Anterior cingulate cortex (tissue), 58 donors: ENCODE results near the gene NDUFA13.

ENCODE experiments used
- DNase-seq, 58 donors: peaks; one replicate each; lab custom pipeline; 2025; lab: John Stamatoyannopoulos, UW

Gene NDUFA13

DNA sequence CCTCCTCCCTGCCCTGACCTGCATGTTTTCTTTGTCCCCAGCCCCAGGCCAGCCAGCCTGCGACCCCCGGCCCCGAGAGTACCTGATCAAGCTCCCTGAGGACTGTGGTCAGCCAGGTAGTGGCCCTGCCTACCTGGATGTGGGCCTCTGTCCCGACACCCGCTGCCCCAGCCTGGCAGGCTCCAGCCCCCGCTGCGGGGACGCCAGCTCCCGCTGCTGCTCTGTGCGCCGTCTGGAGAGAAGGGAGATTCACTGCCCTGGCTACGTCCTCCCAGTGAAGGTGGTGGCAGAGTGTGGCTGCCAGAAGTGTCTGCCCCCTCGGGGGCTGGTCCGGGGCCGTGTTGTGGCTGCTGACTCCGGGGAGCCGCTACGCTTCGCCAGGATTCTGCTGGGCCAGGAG lies 27.6 kb downstream of the NDUFA13 start:
- no peak for DNase-seq

DNA sequence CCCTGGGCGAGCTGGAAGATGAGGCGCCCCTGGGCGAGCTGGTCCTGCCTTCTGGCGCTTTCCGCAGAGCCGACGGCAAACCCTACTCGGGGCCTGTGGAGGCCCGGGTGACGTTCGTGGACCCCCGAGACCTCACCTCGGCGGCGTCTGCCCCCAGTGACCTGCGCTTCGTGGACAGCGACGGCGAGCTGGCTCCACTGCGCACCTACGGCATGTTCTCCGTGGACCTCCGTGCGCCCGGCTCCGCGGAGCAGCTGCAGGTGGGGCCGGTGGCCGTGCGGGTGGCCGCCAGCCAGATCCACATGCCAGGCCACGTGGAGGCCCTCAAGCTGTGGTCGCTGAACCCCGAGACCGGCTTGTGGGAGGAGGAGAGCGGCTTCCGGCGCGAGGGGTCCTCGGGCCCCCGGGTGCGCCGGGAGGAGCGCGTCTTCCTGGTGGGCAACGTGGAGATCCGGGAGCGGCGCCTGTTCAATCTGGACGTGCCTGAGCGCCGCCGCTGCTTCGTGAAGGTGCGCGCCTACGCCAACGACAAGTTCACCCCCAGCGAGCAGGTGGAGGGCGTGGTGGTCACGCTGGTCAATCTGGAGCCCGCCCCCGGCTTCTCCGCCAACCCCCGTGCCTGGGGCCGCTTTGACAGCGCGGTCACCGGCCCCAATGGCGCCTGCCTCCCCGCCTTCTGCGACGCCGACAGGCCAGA lies 28.4 kb downstream of the NDUFA13 start:
- DNase-seq, result no peak

DNA sequence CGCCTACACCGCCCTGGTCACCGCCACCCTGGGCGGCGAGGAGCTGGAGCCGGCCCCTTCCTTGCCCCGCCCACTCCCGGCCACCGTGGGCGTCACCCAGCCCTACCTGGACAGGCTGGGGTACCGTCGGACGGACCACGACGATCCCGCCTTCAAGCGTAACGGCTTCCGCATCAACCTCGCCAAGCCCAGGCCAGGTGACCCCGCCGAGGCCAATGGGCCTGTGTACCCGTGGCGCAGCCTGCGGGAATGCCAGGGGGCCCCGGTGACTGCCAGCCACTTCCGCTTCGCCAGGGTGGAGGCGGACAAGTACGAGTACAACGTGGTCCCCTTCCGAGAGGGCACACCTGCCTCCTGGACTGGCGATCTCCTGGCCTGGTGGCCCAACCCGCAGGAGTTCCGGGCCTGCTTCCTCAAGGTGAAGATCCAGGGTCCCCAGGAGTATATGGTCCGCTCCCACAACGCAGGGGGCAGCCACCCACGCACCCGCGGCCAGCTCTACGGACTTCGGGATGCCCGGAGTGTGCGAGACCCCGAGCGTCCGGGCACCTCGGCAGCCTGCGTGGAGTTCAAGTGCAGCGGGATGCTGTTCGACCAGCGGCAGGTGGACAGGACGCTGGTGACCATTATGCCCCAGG lies 29.0 kb downstream of the NDUFA13 start:
- DNase-seq, result no peak

DNA sequence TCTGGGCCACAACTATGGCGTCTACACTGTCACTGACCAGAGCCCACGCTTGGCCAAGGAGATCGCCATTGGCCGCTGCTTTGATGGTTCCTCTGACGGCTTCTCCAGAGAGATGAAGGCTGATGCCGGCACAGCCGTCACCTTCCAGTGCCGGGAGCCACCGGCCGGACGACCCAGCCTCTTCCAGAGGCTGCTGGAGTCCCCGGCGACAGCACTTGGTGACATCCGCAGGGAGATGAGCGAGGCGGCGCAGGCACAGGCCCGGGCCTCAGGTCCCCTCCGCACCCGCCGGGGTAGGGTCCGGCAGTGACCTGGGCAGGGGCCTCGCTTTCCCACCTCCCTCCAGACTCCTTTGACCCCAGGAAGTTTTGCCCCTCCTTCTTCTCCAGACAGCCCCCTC lies 29.7 kb downstream of the NDUFA13 start:
- no peak for DNase-seq

DNA sequence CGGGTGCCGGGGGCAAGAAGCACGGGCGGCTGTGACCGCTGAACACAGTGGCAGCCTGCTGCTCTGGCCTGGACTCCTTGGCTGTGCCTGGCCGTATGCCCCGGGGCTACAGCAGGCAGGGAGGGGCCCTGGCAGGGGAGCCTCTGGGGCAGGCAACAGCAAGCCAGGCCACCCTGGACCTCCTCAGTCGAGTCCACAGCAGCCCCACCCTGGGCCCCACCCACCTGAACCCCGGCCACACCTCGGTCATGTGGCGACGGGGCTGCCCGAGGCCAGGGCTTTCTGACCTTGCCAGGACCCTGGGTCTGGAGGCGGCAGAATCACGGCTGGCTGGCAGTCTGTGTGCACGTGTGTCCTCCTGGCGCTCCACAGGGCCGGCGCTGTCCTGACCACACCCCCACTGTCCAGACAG lies 30.7 kb downstream of the NDUFA13 start:
- DNase-seq, result no peak

DNA sequence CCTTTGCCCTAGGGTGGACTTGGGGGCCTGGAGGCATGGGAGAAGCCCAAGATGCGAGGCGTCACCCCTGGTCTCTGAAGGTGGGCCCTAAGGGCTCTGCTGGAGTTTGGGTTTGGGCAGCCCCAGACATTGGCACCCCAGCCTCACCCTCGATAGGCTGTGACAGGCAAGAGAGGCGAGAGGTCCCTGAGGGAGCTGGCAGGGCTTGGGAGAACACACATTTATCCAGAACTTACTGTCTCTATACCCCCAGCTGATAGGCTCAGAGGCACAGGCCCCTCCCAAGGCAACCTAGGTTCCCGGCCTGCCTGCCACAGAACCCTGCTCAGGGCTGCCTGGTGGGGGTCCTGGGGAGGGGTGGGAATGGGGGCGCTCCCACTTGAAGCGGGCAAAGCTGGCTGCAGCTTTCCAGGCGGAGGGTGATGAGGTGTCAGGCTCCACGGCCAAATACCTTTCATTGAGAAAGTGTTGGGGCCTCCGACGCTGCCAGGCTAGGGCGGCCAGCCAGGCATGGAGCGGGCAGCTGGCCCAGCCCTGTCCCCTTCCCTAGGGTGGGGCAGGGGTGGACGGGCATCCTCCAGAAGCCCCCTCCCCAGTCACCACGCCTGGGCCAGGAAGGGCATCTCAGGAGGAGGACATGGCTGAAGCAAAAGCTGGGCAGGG lies 31.8 kb downstream of the NDUFA13 start:
- no peak for DNase-seq

DNA sequence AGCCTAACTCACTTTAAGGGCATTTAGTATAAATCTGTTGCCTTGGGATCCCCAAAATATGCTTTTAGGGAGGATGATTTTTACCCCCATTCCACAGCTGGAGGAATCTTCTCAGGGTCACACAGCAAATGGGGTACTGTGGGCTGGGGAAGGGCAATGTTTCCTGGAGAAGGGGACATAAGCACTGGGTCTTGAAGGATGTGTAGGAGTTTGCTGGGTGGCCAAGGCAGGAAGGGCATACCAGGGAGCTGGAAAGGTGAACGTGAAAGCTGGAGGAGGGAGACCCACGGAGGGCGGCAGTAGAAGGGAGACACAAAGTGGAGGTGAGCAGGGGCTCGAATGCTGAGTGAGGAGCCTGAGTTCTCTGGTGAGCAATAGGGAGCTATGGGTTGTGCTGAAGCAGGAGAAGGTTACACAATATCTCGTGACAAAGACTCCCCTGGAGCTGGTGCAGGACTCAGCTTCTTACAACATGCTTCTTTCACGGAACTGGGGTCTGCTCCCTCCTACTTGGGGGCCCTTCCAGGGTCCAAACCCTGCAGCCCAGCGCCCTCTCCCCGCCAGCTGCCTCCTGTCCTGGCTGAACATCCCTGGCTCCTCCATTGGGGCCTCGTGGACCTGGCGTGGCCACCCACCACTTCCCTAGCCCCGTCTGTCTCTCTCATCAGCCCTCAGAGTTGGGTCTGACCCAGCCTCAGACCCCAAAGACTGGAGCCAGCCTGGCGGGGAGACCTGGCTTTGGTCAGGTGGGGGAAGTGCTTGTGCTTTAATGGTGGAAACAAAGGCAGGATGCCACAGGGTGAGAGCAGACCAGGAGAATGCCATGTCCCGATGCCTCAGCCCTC lies 33.1 kb downstream of the NDUFA13 start:
- DNase-seq, result no peak

DNA sequence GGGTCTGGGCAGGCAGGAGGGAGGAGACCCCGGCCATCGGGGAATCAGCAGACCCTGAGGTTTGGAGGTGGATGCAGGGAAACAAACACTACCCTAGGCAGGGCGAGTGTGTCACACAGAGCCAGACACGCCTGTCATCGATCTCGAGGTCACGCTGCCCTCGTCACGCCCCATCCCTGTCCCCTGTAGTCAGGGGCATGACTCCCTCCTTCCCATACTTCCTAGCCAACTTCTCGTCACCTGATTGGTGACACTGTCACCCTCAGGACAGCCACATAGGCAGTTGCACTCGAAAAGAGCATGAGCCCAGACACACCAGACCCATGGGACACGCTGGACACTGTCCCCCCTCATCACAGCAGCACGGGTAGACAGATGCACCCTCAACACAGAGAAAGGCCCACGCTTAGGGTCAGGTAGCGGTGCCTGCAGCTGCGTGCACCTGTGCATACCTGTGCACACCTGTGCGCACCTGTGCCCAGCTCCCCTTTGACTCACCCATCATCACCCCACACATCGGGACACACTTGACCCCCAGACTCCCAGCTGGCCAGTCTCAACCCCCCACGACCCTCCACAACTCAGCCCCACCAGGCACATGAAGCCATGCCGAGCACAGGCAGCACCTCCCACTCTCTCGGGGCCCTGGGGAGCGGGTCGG lies 33.9 kb downstream of the NDUFA13 start:
- no peak for DNase-seq

DNA sequence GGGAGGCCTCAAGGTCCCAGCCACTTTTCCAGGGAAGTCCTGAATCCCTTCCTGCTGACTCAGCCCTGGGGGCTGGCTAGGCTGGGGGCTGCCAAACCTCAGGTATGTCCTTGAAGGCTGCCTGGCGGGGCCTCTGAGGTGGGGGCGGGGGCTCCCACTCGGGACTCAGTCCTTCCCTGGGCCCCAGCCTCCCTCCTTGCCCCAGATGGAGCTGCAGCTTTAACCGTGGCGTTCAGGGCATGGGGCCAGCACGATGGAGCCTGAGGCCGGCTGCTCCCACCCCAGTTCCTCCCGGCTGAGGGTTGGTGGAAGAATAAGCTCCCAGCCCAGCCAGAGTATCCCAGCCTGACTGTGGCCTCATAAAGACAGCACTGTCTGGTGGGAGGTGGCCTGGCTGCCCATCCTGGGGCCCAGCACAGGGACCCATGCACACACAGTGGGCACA lies 34.5 kb downstream of the NDUFA13 start:
- no peak for DNase-seq

DNA sequence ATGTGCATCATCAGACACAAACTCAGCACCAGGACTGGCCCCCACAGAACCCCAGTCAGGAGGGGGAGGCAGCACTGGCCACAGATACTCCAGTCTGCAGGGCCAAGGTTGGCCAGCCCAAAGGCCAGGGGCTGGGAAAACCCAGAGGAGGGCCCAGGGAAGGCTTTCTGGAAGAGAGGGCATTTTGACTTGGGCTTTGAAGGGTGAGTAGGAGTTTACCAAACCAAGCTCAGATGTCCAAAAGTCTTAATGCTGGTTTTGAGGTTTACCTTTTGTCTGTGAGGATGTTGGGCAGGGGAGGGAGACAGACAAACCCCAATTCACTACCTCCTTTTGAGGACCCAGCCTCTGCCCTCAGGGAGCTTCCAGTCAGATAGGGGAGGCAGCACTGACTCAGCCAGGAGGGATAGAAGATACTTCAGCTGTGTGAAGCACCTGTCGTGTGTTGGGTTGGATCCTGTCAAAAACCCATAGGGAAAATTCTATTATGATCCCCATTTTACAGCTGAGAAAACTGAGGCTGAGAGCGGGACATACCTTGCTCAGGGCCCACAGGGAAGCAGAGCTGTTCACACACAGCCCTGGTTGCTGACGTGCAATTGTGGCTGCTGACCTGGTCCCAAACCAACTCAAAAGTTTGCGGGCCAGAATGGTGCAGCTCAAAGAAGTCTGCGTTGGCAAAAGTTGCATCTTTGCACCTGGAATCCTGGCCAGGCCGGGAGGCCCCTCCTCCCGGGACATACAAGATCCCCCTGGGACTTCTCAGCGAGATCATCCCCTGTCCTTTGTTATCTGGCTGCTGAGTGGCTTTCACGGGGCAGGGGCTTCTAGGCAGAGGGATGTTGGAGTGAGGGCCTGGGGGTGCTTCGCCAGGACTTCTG lies 35.2 kb downstream of the NDUFA13 start:
- no peak for DNase-seq

DNA sequence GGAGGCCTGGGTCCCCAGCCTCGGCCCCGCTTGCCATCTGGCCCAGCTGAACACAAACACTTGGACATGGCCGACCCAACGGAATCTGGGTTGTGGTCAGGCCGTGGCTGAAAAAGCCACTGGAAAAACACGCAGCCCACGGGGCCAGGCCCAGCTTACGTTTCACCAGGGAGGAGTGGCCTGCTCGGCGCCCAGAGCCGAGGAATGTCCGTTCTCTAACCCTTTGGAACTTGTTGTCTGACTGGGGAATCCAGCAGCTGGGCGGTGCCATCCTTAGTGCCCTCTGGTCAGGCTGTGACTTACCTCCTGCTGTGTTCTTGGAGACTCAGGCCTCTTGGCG lies 35.8 kb downstream of the NDUFA13 start:
- no peak for DNase-seq

DNA sequence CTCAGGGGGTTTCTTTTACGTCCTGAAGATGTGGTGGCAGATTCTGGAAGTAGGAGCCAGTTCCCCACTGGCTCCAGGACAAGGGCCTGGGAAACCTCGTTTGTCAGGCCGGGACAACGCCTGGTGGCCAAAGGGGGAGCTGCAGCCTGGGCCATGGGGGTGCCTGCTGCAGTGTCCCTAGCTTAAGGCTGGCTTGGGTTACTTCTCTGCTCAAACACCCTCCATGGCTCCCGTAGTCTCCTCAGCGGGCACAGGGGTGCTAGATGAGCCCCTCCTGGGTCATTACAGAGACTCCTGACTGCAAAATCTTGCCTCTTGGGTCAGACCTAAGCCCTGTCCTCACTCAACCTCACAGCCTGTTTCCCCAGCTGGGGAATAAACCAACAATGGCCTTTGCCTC lies 36.8 kb downstream of the NDUFA13 start:
- no peak for DNase-seq

DNA sequence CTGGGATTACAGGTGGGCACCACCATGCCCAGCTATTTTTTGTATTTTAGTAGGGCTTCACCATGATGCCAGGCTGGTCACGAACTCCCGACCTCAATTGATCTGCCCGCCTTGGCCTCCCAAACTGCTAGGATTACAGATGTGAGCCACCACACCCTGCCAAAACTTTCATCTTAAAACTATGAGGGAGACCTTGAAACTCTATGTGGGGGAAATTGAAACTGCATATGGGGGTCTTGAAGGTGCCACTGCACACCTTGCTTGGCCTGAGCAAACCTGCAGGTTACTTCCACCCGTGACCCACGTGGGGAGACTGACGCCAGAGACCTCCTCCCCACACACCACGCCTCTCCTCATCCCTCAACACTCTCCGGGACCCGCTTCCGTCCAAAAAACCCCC lies 37.6 kb downstream of the NDUFA13 start:
- no peak for DNase-seq

DNA sequence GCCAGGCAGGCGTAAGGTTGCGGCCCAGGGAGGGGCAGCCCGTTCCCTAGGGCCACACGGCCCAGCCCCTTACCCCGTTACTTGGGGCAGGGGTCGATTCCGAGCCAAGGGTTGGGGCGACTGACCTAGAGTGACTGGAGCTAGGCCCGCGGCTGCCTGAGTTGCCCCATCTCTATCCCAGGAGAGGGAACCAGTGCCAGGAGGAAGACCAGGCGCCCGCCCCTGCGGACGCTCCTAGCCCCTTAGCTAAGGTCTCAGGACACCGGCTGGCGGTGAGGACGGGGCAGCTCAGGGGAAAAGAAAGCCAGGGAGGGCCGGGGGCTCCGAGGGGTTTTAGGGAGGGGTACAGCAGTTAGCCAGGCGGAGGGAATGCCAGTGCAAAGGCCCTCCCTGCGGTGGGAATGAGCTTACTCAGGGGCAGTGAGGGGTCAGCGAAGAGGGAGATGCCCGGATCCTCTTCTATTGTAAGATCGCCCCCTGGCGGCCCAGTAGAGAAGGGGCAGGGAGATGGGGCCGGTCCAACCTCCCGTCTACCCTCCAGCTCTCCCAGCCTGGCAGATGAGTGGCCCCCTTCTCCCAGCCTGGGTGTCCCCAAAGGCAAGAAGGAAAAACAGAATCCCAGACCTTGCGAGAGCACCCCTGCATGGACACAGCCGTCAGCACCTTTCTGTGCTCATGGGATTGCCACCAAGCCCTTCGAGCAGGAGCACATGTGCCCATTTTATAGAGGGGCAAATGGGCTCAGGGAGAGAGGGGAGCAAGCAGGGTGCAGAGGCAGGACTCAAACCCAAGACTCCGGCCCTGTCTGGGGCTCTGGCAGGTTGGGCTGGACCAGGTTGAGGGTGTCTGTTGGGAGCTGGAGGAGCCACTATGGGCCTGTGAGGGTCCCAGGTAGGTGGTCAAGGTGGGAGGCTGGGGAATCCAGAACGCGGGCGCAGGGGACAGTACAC lies 38.3 kb downstream of the NDUFA13 start:
- peak in 2 of 58 donors; percentile 28 to 43 for DNase-seq

DNA sequence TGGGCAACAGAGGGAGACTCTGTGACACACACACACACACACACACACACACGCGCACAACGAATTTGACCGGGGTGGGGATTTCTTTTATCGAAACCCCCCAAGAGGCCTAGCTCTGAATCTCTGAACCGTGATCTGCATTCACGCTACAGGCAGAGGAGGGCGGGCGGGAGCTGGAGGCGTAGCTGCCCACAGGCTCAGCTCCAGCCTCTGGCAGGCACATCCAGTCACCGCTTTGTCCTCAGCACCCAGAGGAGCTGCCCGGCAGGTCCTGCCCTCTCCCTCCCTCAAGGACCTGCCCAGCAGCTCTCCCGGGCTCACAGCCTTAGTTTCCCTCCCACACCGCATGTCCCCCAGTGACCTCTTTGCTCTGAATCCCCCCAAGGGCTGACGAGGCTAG lies 42.0 kb downstream of the NDUFA13 start:
- no peak for DNase-seq

DNA sequence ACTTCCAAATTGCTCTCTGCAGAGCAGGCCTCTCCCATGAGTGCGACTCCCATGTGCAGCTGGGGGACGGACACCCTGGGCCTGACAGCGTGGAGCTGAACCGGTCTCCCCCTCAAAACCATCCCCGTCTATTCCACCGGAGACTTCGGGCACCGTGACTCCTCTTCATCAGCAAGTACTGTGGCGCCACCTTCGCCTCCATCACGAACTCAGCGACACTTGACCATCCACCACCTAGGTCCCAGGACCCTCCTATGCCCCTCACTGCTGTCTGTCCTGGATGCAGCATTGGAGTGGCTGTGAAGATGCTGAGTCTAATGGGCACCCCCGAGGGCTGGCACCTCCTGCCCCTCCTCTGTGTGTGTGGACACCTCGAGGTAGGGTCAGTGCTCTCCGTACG lies 42.6 kb downstream of the NDUFA13 start:
- DNase-seq, result no peak

DNA sequence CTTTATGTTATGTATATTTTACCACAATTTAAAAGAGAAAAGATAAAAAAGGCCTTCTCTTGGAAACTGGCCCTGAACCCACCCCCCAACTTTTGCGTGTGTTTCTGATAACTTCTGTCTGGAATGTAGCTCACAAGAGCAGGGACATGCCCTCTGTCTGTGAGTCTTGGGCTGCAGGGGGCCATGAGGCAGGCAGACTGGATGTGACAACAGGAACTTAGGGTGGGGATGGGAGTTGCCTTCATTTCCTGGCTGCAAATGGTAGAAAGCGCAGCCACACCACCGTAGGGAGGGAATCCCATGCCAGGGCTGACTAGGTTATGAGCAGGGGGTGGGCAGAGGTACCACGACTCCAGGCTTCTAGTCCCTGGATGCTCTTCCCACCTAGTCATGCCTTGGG lies 43.9 kb downstream of the NDUFA13 start:
- no peak for DNase-seq

DNA sequence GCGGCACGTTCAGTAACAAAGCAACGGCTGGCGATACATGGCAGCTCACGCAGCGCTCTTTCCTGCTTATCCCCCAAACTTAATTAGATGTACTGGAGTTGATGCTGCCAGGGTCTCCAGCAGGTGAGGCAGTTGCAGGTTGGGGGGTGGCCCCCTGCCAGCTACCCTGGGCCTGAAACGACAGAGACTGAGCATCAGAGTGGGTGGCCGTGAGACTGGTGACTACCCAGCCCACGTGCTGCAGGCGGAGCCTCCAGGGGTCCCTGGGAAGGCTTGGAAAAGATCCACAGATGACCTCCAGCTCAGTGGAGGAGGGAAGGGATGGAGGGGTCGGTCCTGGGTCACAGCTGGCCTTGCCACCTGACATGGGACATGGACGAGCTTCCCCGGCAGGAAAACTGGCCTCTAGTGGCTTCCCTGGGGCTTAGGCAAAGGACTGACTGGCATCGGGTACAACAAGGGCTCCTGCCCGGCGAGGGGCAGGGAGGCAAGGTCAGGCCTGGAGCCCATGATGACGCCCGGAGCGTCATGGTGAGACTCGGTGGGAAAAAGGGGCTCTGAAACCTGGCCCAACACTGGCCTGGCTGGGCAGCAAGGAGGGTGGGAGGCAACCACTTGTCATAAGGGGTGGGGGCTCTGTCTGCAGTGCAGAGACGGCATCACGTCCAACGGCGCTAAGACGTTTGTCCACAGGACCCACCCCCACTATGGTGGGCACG lies 46.1 kb downstream of the NDUFA13 start:
- DNase-seq, result no peak
